Neural progenitor cell (in vitro differentiated cells): ENCODE measurements around the gene C1QTNF6.

Experiments used
- EZH2phosphoT487 ChIP-seq: fragments of 200-600 bp; sonication (generic); IDR thresholded peaks from 2 replicates; pipeline ENCODE4 v1.6.1; 2017; ENCODE audit warnings: antibody characterized with exemption
- TF ChIP-seq, protein P1 (sequence below): fragments of 200-600 bp; sonication (generic); IDR thresholded peaks from 2 replicates; pipeline ENCODE4 v1.5.1; 2017; ENCODE audit warnings: antibody characterized with exemption, mild to moderate bottlenecking

DNA sequence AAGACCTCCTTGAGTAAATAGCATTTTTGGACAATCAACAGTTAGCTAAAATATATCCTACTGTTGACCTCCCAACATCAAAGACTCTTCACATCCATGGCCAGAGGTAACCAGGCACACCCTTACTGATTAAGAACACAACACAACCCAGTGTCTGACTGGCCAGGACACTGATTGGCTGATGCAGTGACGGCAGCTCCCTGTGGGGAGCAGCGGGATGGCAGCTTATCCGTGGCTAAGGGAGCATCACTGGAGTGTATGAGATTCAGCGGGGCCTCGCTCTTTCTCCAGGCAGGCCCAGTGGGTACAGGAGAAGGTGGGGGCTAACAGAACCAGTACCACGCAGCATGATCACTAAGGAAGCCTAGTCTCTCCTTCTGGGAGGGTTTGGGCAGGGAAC lies 28.0 kb downstream of the C1QTNF6 start:
- TF ChIP-seq, protein P1, sequence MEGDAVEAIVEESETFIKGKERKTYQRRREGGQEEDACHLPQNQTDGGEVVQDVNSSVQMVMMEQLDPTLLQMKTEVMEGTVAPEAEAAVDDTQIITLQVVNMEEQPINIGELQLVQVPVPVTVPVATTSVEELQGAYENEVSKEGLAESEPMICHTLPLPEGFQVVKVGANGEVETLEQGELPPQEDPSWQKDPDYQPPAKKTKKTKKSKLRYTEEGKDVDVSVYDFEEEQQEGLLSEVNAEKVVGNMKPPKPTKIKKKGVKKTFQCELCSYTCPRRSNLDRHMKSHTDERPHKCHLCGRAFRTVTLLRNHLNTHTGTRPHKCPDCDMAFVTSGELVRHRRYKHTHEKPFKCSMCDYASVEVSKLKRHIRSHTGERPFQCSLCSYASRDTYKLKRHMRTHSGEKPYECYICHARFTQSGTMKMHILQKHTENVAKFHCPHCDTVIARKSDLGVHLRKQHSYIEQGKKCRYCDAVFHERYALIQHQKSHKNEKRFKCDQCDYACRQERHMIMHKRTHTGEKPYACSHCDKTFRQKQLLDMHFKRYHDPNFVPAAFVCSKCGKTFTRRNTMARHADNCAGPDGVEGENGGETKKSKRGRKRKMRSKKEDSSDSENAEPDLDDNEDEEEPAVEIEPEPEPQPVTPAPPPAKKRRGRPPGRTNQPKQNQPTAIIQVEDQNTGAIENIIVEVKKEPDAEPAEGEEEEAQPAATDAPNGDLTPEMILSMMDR = no peak
- no peak for TF ChIP-seq EZH2phosphoT487
